ENCODE measurements around the gene FOXL3.

- TF ChIP-seq CTCF (IDR thresholded peaks at IDR 0.05) (no peak), POLR2AphosphoS5 (IDR thresholded peaks at IDR 0.05) (no peak), POLR2A (IDR thresholded peaks at IDR 0.05) (no peak)
These were observed 15.6 kb downstream of the FOXL3 start for GRCh38 chr7:305410-306151.
